ENCODE data around the gene ANXA2R. TPM values are rescaled to one million over a fixed set of nuclear protein-coding genes. Genes with fewer than 3 reads are reported as not detected.
A peak's percentile ranks its signal among the peaks of the same experiment; 100 is the strongest.

ANXA2R gene
- total and polyA plus RNA-seq, 2 of the 4 experiments (the other 2 are of a cell fraction), result 1.3 to 3.6 TPM

GRCh38 chr5:43036856-43037635, 3.1 kb downstream of the ANXA2R start:
- no peak for ATAC-seq (ENCODE audit: low read depth)
- WGBS, 2 experiments (ENCODE audit: extremely low coverage in 2 of 2, insufficient read length in 1 of 2), result 17% methylated on average over 28 of the region's 36 CpGs; no CpG with 5 or more reads in 1 of the 2 experiments

More at GRCh38 chr5:43036856-43037635, 3.1 kb downstream of the ANXA2R start:
- peak overlapping the region; percentile 94 for H3K18ac ChIP-seq (ENCODE audit: low read depth, low read length)
- POLR2A ChIA-PET (ENCODE audit: unreplicated experiment), result interaction anchor here (0.5 to 1.4 kb wide), 5 partner anchors 10 to 513 kb away, joined by 3 to 5 read pairs (median 4); no protein-coding TSS in a partner anchor
- peak overlapping the region; percentile 90 for H2AK5ac ChIP-seq (ENCODE audit: low read depth, low read length)
- H2AFZ ChIP-seq (replicated peaks; ENCODE audit: low read length, poor library complexity), result peak overlapping the region; percentile 63
- intact Hi-C loops (cut with micrococcal nuclease), result no loop called here
- H2BK120ac ChIP-seq (ENCODE audit: low read depth, low read length), result peak overlapping the region; percentile 96
- peak overlapping the region; percentile 99 for H3K56ac ChIP-seq (ENCODE audit: extremely low read depth, insufficient read depth, low read length)
- H4K20me1 ChIP-seq (ENCODE audit: insufficient read depth, low read length), result no peaks in the 10 kb centered on the region
- no peaks in the 10 kb centered on the region for H3K36me3 ChIP-seq (ENCODE audit: control insufficient read depth, insufficient read depth, low read length)
- H2AK9ac ChIP-seq (replicated peaks; ENCODE audit: low read depth, low read length, poor library complexity), result peak overlapping the region; percentile 92
- peak overlapping the region; percentile 98; the same call in 2 of the 3 replicates for H2BK15ac ChIP-seq (ENCODE audit: low read depth, low read length)
- dilution Hi-C loops (cut with HindIII; ENCODE audit: low sequenced_read_pairs, unreplicated experiment), result no loop called here
- H2BK5ac ChIP-seq (ENCODE audit: low read depth, low read length, poor library complexity, severe bottlenecking), result peak overlapping the region; percentile 97
- TF ChIP-seq RAD21 (IDR thresholded peaks at IDR 0.05; ENCODE audit: low read length) (no peak), RFX5 (IDR thresholded peaks at IDR 0.05; ENCODE audit: low read depth, low read length) (no peak), FOS (IDR thresholded peaks at IDR 0.05; ENCODE audit: low read depth, low read length) (no peak), CHD1 (IDR thresholded peaks at IDR 0.05; ENCODE audit: low read depth, low read length) (no peak), MXI1 (IDR thresholded peaks at IDR 0.05; ENCODE audit: borderline replicate concordance, low read depth, low read length) (no peak), USF2 (IDR thresholded peaks at IDR 0.05; ENCODE audit: low read depth, low read length) (no peak), ELK1 (IDR thresholded peaks at IDR 0.05; ENCODE audit: borderline replicate concordance, low read depth, low read length) (no peak), BHLHE40 (IDR thresholded peaks at IDR 0.05; ENCODE audit: low read depth, low read length) (no peak), SMC3 (IDR thresholded peaks at IDR 0.05; ENCODE audit: low read depth, low read length) (no peak), NFE2L2 (IDR thresholded peaks at IDR 0.05; ENCODE audit: low read depth, low read length) (no peak)
- TF ChIP-seq, protein P1, sequence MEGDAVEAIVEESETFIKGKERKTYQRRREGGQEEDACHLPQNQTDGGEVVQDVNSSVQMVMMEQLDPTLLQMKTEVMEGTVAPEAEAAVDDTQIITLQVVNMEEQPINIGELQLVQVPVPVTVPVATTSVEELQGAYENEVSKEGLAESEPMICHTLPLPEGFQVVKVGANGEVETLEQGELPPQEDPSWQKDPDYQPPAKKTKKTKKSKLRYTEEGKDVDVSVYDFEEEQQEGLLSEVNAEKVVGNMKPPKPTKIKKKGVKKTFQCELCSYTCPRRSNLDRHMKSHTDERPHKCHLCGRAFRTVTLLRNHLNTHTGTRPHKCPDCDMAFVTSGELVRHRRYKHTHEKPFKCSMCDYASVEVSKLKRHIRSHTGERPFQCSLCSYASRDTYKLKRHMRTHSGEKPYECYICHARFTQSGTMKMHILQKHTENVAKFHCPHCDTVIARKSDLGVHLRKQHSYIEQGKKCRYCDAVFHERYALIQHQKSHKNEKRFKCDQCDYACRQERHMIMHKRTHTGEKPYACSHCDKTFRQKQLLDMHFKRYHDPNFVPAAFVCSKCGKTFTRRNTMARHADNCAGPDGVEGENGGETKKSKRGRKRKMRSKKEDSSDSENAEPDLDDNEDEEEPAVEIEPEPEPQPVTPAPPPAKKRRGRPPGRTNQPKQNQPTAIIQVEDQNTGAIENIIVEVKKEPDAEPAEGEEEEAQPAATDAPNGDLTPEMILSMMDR (conservative IDR thresholded peaks at IDR 0.05; ENCODE audit: low read depth, low read length), result no peak
- in situ Hi-C loops (cut with MboI; ENCODE audit: low sequenced_read_pairs), result no loop called here
- peak overlapping the region; percentile 98 for H3K9ac ChIP-seq (ENCODE audit: low read depth, low read length)
- peak overlapping the region; percentile 100 for H3K27ac ChIP-seq (ENCODE audit: insufficient read depth, low read length)
- H3K9me3 ChIP-seq (ENCODE audit: control insufficient read depth, insufficient read depth, low read length), result no peaks in the 10 kb centered on the region
- peak; percentile 59 for DNase-seq
- H3K27me3 ChIP-seq (ENCODE audit: control insufficient read depth, insufficient read depth, low read length), result no peaks in the 10 kb centered on the region
- H3K23ac ChIP-seq (ENCODE audit: low read depth, low read length), result peak overlapping the region; percentile 96
- peak overlapping the region; percentile 97 for H4K91ac ChIP-seq (ENCODE audit: insufficient read depth, low read depth, low read length)
- peak overlapping the region; percentile 95 for H3K4me2 ChIP-seq (ENCODE audit: low read depth, low read length)
- H4K8ac ChIP-seq (ENCODE audit: low read depth in 2 of 2, low read length in 2 of 2), result peak overlapping the region; percentile 88 to 96
- peak overlapping the region; percentile 76 for H3K4me3 ChIP-seq (ENCODE audit: insufficient read depth, low read depth, low read length)
- H3K14ac ChIP-seq (replicated peaks; ENCODE audit: low read depth, low read length), result peak overlapping the region; percentile 97
- BruUV-seq (replicated peaks), result no TSS peak
- CTCF ChIA-PET, result interaction anchor here (0.9 to 3.7 kb wide), 4 partner anchors 17 to 128 kb away, joined by 4 to 12 read pairs (median 8); no protein-coding TSS in a partner anchor
- peak overlapping the region; percentile 60 for H2BK20ac ChIP-seq (ENCODE audit: low read depth, low read length)
- peaks cover 8 to 43% of the 10 kb centered on the region in 2 experiments; a peak in 3 of 4 replicates for H3K79me1 ChIP-seq (ENCODE audit: low read depth in 1 of 2, low read length in 2 of 2)
- peak overlapping the region; percentile 95 for H4K5ac ChIP-seq (ENCODE audit: low read depth, low read length)
- 0 out of 2 replicates have a peak, but pooled peaks cover 3% of the 10 kb centered on the region for H3K9me1 ChIP-seq (ENCODE audit: insufficient read depth, low read length)
- peak overlapping the region; percentile 95 for H3K4ac ChIP-seq (ENCODE audit: low read depth, low read length)
- H3K4me1 ChIP-seq (ENCODE audit: control insufficient read depth, insufficient read depth, low read length), result peaks cover 8% of the 10 kb centered on the region
